ENCODE measurements around the gene ELF5.

GRCh38 chr11:34457607-34458006 is 56.0 kb downstream of the ELF5 start:
- TF ChIP-seq EZH2 (IDR thresholded peaks at IDR 0.05; ENCODE audit: low read length, missing control alignments): no peak
- TF ChIP-seq, protein P1, sequence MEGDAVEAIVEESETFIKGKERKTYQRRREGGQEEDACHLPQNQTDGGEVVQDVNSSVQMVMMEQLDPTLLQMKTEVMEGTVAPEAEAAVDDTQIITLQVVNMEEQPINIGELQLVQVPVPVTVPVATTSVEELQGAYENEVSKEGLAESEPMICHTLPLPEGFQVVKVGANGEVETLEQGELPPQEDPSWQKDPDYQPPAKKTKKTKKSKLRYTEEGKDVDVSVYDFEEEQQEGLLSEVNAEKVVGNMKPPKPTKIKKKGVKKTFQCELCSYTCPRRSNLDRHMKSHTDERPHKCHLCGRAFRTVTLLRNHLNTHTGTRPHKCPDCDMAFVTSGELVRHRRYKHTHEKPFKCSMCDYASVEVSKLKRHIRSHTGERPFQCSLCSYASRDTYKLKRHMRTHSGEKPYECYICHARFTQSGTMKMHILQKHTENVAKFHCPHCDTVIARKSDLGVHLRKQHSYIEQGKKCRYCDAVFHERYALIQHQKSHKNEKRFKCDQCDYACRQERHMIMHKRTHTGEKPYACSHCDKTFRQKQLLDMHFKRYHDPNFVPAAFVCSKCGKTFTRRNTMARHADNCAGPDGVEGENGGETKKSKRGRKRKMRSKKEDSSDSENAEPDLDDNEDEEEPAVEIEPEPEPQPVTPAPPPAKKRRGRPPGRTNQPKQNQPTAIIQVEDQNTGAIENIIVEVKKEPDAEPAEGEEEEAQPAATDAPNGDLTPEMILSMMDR (conservative IDR thresholded peaks at IDR 0.05 in 1 of 2, IDR thresholded peaks at IDR 0.05 in 1 of 2; ENCODE audit: low read depth in 1 of 2, low read length in 2 of 2): no peak
